ENCODE results near the gene PET117.
"Not testable (repeated sequence)": the region's sequence is repeated elsewhere in the genome, so short reads cannot be mapped to it uniquely, and the experiment has no call there.

Gene PET117

DNA sequence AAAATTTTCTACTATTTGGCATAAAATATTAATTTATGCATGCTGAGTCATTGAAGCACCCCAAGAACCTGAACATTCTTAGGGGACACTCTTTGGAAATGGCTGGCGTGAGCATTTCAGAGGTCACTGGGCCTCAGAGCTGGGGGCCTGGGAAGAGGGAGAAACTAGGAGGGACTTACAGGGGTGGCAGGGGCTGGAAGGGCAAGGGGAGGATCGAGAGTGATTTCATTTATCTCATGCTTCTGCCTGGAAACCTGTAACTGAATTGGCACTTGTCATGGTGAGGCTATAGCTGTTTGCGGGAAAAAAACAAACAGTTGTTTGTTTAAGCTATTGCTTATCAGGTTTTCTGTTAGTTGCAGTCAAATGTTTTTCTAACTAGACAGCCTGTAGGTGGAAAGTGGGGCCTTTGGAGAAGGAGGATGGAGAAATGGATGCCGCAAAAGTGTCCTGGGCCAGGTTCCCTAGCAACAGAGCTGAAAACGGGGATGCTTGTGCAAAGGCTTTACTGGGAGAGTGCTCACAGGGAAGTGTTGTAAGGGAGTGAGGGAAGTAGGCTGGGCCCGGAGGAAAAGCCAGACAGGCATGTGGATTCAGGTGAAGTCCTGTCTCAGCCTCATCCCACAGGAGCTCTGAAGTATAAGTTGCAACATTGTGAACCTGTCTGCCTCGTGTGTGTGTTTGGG lies 36.4 kb upstream of the PET117 start:
- Histone ChIP-seq H3K27ac (ENCODE audit: insufficient read depth, low read length, poor library complexity, severe bottlenecking) (no peak overlapping the region), H3K27me3 (replicated peaks; ENCODE audit: control insufficient read depth, insufficient read depth, low read length, poor library complexity, severe bottlenecking) (no peaks in the 10 kb centered on the region), H3K4me1 (ENCODE audit: control insufficient read depth, insufficient read depth, low read length, poor library complexity, severe bottlenecking) (no peaks in the 10 kb centered on the region), H3K9me3 (ENCODE audit: control insufficient read depth, low read length) (no peaks in the 10 kb centered on the region), H3K4me3 (ENCODE audit: insufficient read depth, low read depth, low read length, poor library complexity, severe bottlenecking) (no peak overlapping the region), H3K36me3 (ENCODE audit: control insufficient read depth, insufficient read depth, low read length) (no peaks in the 10 kb centered on the region)
- no peak for DNase-seq

DNA sequence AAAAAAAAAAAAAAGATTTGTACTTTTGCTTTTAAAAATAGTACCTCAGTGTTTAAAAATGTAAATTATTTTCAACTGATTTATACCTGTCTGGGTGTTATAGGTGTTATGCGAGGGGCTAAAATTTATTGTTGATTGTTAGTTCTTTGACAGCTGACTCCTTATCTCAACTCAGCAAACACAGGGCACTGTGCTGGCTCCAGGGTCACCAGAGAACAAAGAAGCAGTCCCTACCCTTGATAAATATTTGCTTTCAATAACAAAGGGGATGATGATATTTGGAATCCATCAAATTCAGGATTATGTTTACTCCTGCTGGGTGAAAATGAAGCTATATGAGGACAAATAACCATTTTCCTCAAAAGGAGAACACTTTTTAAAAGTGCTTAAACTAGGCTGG lies 34.2 kb upstream of the PET117 start:
- no peaks in the 10 kb centered on the region for H3K36me3 ChIP-seq (ENCODE audit: control insufficient read depth, insufficient read depth, low read length)
- no peak for DNase-seq
- no peaks in the 10 kb centered on the region for H3K27me3 ChIP-seq (replicated peaks; ENCODE audit: control insufficient read depth, insufficient read depth, low read length, poor library complexity, severe bottlenecking)
- H3K9me3 ChIP-seq (ENCODE audit: control insufficient read depth, low read length): no peaks in the 10 kb centered on the region
- H3K4me1 ChIP-seq (ENCODE audit: control insufficient read depth, insufficient read depth, low read length, poor library complexity, severe bottlenecking): no peaks in the 10 kb centered on the region
- H3K27ac ChIP-seq (ENCODE audit: insufficient read depth, low read length, poor library complexity, severe bottlenecking): no peak overlapping the region
- no peak overlapping the region for H3K4me3 ChIP-seq (ENCODE audit: insufficient read depth, low read depth, low read length, poor library complexity, severe bottlenecking)

DNA sequence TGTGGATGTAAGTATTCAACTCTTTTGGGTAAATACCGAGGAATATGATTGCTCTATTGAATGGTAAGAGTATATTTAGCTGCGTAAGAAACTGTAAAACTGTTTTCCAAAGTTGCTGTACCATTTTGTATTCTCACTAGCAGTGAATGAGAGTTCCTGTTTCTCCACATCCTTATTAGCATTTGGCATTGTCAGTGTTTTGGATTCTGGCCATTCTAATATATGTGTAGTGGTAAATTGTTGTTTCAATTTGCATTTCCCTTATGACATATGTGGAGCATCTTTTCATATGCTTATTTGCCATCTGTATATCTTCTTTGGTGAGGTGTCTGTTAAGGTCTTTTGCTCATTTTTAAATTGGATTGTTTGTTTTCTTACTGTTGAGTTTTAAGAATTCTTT lies 29.3 kb upstream of the PET117 start:
- H3K4me3 ChIP-seq (ENCODE audit: insufficient read depth, low read depth, low read length, poor library complexity, severe bottlenecking): no peak overlapping the region

DNA sequence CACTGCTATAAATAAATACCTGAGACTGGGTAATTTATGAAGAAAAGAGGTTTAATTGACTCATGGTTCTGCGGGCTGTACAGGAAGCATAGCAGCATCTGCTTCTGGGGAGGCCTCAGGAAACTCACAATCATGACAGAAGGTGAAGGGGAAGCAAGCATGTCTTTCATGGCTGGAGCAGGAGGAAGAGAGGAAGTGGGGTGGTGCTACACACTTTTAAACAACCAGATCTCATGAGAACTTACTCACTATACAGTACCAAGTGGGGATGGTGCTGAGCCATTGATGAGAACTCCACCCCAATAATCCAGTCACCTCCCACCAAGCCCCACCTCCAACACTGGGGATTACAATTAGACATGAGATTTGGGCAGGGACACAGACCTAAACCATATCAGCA lies 9.1 kb upstream of the PET117 start:
- H3K36me3 ChIP-seq (ENCODE audit: control insufficient read depth, insufficient read depth, low read length); H3K4me1 ChIP-seq (ENCODE audit: control insufficient read depth, insufficient read depth, low read length, poor library complexity, severe bottlenecking); H3K27ac ChIP-seq (ENCODE audit: insufficient read depth, low read length, poor library complexity, severe bottlenecking); DNase-seq; H3K27me3 ChIP-seq (replicated peaks; ENCODE audit: control insufficient read depth, insufficient read depth, low read length, poor library complexity, severe bottlenecking); H3K9me3 ChIP-seq (ENCODE audit: control insufficient read depth, low read length); H3K4me3 ChIP-seq (ENCODE audit: insufficient read depth, low read depth, low read length, poor library complexity, severe bottlenecking): not testable (repeated sequence)

More for the DNA sequence above, 29.3 kb upstream of the PET117 start:
- H3K27ac ChIP-seq (ENCODE audit: insufficient read depth, low read length, poor library complexity, severe bottlenecking): no peak overlapping the region
- H3K4me1 ChIP-seq (ENCODE audit: control insufficient read depth, insufficient read depth, low read length, poor library complexity, severe bottlenecking): no peaks in the 10 kb centered on the region
- DNase-seq: no peak
- H3K27me3 ChIP-seq (replicated peaks; ENCODE audit: control insufficient read depth, insufficient read depth, low read length, poor library complexity, severe bottlenecking): no peaks in the 10 kb centered on the region
- no peaks in the 10 kb centered on the region for H3K9me3 ChIP-seq (ENCODE audit: control insufficient read depth, low read length)
- H3K36me3 ChIP-seq (ENCODE audit: control insufficient read depth, insufficient read depth, low read length): no peaks in the 10 kb centered on the region

DNA sequence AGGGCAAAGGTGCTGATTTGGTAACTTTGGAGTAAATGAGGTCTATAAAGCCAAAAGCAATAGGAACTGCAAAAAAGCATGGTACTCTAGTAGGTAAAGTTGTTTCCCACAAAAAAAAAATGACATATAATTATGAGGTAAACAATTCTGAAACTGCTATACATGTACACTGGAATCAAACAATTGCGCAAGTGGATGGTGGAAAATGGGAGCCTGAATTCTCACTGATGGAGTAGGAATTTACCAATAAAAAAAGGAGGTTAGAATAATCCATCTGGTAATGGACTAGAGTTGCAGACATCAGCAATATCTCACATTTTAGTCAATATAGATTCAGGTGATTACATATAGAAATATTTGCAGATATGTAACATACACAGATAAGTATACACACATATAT lies 5.0 kb upstream of the PET117 start:
- Histone ChIP-seq H3K27me3 (replicated peaks; ENCODE audit: control insufficient read depth, insufficient read depth, low read length, poor library complexity, severe bottlenecking) (no peaks in the 10 kb centered on the region), H3K4me3 (ENCODE audit: insufficient read depth, low read depth, low read length, poor library complexity, severe bottlenecking) (no peak overlapping the region), H3K27ac (ENCODE audit: insufficient read depth, low read length, poor library complexity, severe bottlenecking) (no peak overlapping the region), H3K9me3 (ENCODE audit: control insufficient read depth, low read length) (no peaks in the 10 kb centered on the region), H3K4me1 (ENCODE audit: control insufficient read depth, insufficient read depth, low read length, poor library complexity, severe bottlenecking) (no peaks in the 10 kb centered on the region), H3K36me3 (ENCODE audit: control insufficient read depth, insufficient read depth, low read length) (no peaks in the 10 kb centered on the region)
- no peak for DNase-seq

DNA sequence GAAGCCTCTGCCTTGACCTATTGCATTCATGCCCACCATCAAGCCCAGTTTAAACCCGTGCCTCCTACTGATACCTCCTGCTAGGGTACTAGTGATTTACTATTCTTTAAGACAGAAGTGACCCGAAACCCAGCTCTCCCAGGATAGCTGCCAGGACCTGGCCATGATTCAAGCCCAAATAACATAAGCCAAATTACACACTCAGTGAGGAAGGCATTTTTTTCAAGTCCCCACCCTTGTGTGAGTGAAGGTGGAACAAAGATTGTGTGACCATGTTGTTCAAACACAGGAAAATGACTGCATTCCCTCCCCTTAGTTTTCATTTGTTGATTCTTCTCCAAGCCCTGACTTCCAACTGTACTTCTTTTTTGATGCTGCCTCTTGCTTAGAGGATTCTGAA lies 3.7 kb upstream of the PET117 start:
- Histone ChIP-seq H3K36me3 (ENCODE audit: control insufficient read depth, insufficient read depth, low read length) (no peaks in the 10 kb centered on the region), H3K4me1 (ENCODE audit: control insufficient read depth, insufficient read depth, low read length, poor library complexity, severe bottlenecking) (no peaks in the 10 kb centered on the region), H3K4me3 (ENCODE audit: insufficient read depth, low read depth, low read length, poor library complexity, severe bottlenecking) (no peak overlapping the region), H3K27ac (ENCODE audit: insufficient read depth, low read length, poor library complexity, severe bottlenecking) (no peak overlapping the region), H3K27me3 (replicated peaks; ENCODE audit: control insufficient read depth, insufficient read depth, low read length, poor library complexity, severe bottlenecking) (no peaks in the 10 kb centered on the region), H3K9me3 (ENCODE audit: control insufficient read depth, low read length) (no peaks in the 10 kb centered on the region)
- no peak for DNase-seq

DNA sequence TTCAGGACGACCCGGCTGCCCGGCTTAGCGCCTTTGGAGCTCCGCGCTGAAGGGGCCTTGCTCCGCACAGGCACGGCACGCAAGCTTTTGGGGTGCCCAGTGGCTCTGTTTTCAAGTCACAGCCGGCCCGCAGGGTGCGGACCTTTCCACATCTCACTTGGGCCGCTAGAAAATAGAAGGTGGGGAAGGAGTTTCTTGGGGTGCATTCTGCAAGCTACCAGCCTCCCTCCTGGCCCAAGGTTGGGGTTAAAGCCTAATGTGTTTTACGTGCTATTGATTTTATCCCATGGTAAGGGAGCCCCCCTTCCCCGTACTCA lies 561 bp downstream of the PET117 start:
- H3K4me3 ChIP-seq (ENCODE audit: insufficient read depth, low read depth, low read length, poor library complexity, severe bottlenecking): peak overlapping the region; percentile 95
- peak overlapping the region; percentile 87 for H3K27ac ChIP-seq (ENCODE audit: insufficient read depth, low read length, poor library complexity, severe bottlenecking)
- peaks cover 4% of the 10 kb centered on the region for H3K4me1 ChIP-seq (ENCODE audit: control insufficient read depth, insufficient read depth, low read length, poor library complexity, severe bottlenecking)
- H3K9me3 ChIP-seq (ENCODE audit: control insufficient read depth, low read length): no peaks in the 10 kb centered on the region
- DNase-seq: no peak
- no peaks in the 10 kb centered on the region for H3K27me3 ChIP-seq (replicated peaks; ENCODE audit: control insufficient read depth, insufficient read depth, low read length, poor library complexity, severe bottlenecking)
- peaks cover 10% of the 10 kb centered on the region for H3K36me3 ChIP-seq (ENCODE audit: control insufficient read depth, insufficient read depth, low read length)

DNA sequence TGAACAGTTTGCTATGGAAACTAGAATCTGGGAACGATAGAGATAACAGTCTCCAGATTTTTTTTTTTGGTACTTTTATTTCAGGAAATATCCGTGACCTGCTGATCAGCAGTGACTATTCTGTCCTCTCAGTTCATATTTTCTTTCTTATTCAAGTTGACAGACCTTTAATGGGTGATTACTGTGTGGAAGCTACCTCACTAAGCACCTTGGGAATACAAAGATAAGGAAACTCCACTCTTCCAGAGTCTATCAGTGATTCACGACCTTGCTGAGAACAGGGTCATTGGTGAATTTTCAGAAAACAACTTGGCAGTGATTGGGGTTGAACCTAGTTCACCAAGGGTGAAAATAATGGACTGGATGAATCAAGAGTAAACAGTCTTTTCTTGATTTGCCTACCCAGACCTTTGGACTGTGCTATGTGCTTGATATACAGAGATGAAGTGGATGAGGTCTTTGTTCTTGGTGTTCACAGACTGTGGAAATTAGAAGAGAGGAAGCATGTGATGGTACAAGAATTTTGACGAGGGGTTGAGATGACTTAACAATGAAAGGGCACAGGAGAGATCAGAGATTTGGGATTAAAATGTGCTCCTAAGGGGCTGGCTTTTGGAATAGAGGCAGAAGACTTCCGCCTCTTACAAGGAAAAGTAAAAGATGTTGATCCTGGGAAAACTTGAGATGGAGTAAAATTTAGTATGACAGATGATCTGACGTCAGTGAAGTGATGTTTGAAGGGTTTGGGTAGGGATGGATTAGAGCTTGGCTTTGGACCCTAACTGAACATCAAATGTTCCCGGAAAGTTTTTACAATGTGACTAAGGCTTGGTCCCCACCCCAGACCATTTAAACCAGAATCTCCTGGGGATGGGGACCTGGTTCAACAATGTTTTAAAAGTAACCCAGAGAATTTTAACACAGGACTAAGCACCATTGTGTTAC lies 1.2 kb downstream of the PET117 start:
- no peaks in the 10 kb centered on the region for H3K9me3 ChIP-seq (ENCODE audit: control insufficient read depth, low read length)
- H3K4me3 ChIP-seq (ENCODE audit: insufficient read depth, low read depth, low read length, poor library complexity, severe bottlenecking): peak overlapping the region; percentile 95
- H3K27ac ChIP-seq (ENCODE audit: insufficient read depth, low read length, poor library complexity, severe bottlenecking): peak overlapping the region; percentile 87
- no peaks in the 10 kb centered on the region for H3K27me3 ChIP-seq (replicated peaks; ENCODE audit: control insufficient read depth, insufficient read depth, low read length, poor library complexity, severe bottlenecking)
- peaks cover 4% of the 10 kb centered on the region for H3K4me1 ChIP-seq (ENCODE audit: control insufficient read depth, insufficient read depth, low read length, poor library complexity, severe bottlenecking)
- no peak for DNase-seq
- peaks cover 10% of the 10 kb centered on the region for H3K36me3 ChIP-seq (ENCODE audit: control insufficient read depth, insufficient read depth, low read length)

DNA sequence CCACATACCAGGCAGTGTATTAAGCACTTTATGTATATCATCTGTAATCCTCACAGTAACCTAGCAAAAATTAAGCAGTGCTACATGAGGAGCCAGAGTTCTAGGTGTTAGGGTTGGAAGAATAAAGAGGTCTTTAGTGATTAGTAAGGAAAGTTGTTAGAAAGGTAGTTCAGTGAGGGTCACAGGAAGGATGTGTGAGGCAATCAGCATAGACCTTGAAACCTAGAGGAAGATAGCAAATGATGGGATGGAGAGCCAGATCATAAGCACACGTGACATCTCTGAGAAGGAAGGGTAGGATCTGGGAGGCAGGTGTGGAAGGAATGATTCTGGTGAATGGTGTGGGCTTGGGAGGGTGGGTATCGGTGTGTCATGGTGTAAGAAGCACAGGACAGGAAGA lies 2.2 kb downstream of the PET117 start:
- Histone ChIP-seq H3K27me3 (replicated peaks; ENCODE audit: control insufficient read depth, insufficient read depth, low read length, poor library complexity, severe bottlenecking) (no peaks in the 10 kb centered on the region), H3K4me3 (ENCODE audit: insufficient read depth, low read depth, low read length, poor library complexity, severe bottlenecking) (no peak overlapping the region), H3K27ac (ENCODE audit: insufficient read depth, low read length, poor library complexity, severe bottlenecking) (no peak overlapping the region), H3K4me1 (ENCODE audit: control insufficient read depth, insufficient read depth, low read length, poor library complexity, severe bottlenecking) (peaks cover 4% of the 10 kb centered on the region), H3K9me3 (ENCODE audit: control insufficient read depth, low read length) (no peaks in the 10 kb centered on the region), H3K36me3 (ENCODE audit: control insufficient read depth, insufficient read depth, low read length) (peaks cover 12% of the 10 kb centered on the region)
- no peak for DNase-seq

DNA sequence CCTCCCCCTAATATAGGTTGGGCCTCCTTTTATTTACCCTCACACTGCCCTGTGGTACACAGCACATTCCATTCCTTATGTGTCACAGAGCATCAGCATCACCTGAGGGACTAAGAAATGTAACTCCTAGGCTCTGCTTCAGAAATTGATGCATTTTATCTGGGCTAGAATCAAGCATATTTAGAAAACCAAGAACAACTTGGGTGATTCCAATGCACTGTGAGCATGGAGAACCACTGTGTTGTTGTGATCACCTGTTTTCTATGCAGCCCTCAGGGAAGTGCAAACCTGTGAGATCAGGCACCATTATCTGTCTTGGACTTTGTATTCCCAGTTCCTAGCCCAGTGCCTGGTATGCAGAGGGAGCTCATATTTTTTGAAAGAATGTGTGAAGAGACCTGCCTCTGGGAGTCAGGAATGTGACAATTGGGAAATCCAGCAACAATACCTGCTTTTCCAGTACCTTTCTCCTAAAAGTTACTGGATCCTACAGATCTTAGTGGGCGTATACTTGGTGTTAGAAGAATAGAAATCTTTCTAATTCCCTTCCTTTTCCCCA lies 7.0 kb downstream of the PET117 start:
- H3K9me3 ChIP-seq (ENCODE audit: control insufficient read depth, low read length): no peaks in the 10 kb centered on the region
- H3K4me1 ChIP-seq (ENCODE audit: control insufficient read depth, insufficient read depth, low read length, poor library complexity, severe bottlenecking): peaks cover 4% of the 10 kb centered on the region
- no peak overlapping the region for H3K27ac ChIP-seq (ENCODE audit: insufficient read depth, low read length, poor library complexity, severe bottlenecking)
- H3K4me3 ChIP-seq (ENCODE audit: insufficient read depth, low read depth, low read length, poor library complexity, severe bottlenecking): no peak overlapping the region
- H3K27me3 ChIP-seq (replicated peaks; ENCODE audit: control insufficient read depth, insufficient read depth, low read length, poor library complexity, severe bottlenecking): no peaks in the 10 kb centered on the region
- DNase-seq: no peak
- peaks cover 28% of the 10 kb centered on the region for H3K36me3 ChIP-seq (ENCODE audit: control insufficient read depth, insufficient read depth, low read length)
